HL-60 (cell line): Measurements from ENCODE around the gene MED15.

Experiments
- DNase-seq, 2 experiments: peaks; one replicate each; pipeline ENCODE4 v3.0.0-alpha.2; 2010 to 2020; ENCODE audit warnings: low read depth in 1 of 2, low spot score in 1 of 2
- H3K27ac ChIP-seq: fragments of 250-450 bp; sonication (Bioruptor Pico); replicated peaks from 2 replicates; pipeline ENCODE4 v1.5.1; 2020; ENCODE audit warnings: mild to moderate bottlenecking, moderate library complexity
- H3K27me3 ChIP-seq: fragments of 250-450 bp; sonication (Bioruptor Pico); 2 replicates; pipeline ENCODE4 v1.5.1; 2021; ENCODE audit warnings: mild to moderate bottlenecking, moderate library complexity; ENCODE audit not compliant: insufficient read depth, poor library complexity, severe bottlenecking
- H3K4me3 ChIP-seq: replicated peaks from 2 replicates; pipeline ENCODE4 v1.5.1; 2011; ENCODE audit warnings: mild to moderate bottlenecking, control low read depth, low read length; ENCODE audit not compliant: insufficient read depth
- GABPA ChIP-seq: IDR thresholded peaks from 2 replicates; pipeline ENCODE4 v1.6.1; 2012; ENCODE audit warnings: low read depth
- POLR2AphosphoS5 ChIP-seq: IDR thresholded peaks from 2 replicates; pipeline ENCODE4 v1.6.1; 2012; ENCODE audit warnings: low read depth
- SPI1 ChIP-seq: IDR thresholded peaks from 2 replicates; pipeline ENCODE4 v1.6.1; 2012; ENCODE audit warnings: low read depth, mild to moderate bottlenecking, borderline replicate concordance
- TF ChIP-seq, protein P1 (sequence below): IDR thresholded peaks from one replicate; pipeline ENCODE4 v1.5.1; 2011; ENCODE audit warnings: low read length, control low read depth, inconsistent platforms; ENCODE audit not compliant: insufficient read depth
- TF ChIP-seq, protein P2 (sequence below): IDR thresholded peaks from 2 replicates; pipeline ENCODE4 v1.6.1; 2012; ENCODE audit warnings: low read depth; ENCODE audit not compliant: insufficient replicate concordance

MED15 gene

DNA sequence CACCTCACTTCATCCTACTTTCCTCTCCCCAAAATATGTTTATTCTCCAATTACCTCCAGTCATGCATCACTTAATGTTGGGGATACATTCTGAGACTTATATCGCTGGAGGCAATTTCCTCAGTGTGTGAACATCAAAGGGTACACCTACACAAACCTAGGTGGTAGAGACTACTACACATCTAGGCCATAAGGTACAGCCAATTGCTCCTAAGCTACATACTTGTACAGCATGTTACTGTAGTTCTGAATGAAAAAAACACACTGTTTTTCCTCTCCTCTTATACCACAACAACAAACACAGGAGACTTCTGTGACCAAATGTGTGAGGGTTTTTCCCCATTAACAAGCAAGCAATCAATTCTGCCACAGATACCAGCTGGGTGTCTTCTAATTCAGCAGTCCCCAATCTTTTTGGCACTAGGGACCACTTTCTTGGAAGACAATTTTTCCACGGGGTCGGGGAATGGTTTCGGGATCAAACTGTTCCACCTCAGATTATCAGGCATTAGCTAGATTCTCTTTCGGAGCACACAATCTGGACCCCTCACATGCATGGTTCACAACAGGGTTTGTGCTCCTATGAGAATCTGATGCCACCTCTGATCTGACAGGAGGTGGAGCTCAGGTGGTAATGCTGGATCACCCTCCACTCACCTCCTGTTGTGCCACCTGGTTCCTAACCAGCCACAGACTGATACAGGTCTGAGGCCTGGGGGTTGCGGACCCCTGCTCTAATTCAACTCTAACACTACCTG is 17.0 kb upstream of the MED15 start:
- Histone ChIP-seq H3K27ac (no peak overlapping the region), H3K4me3 (no peak overlapping the region), H3K27me3 (no peaks in the 10 kb centered on the region)
- TF ChIP-seq GABPA (no peak), SPI1 (no peak), POLR2AphosphoS5 (no peak)
- TF ChIP-seq, protein P1, sequence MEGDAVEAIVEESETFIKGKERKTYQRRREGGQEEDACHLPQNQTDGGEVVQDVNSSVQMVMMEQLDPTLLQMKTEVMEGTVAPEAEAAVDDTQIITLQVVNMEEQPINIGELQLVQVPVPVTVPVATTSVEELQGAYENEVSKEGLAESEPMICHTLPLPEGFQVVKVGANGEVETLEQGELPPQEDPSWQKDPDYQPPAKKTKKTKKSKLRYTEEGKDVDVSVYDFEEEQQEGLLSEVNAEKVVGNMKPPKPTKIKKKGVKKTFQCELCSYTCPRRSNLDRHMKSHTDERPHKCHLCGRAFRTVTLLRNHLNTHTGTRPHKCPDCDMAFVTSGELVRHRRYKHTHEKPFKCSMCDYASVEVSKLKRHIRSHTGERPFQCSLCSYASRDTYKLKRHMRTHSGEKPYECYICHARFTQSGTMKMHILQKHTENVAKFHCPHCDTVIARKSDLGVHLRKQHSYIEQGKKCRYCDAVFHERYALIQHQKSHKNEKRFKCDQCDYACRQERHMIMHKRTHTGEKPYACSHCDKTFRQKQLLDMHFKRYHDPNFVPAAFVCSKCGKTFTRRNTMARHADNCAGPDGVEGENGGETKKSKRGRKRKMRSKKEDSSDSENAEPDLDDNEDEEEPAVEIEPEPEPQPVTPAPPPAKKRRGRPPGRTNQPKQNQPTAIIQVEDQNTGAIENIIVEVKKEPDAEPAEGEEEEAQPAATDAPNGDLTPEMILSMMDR: no peak
- TF ChIP-seq, protein P2, sequence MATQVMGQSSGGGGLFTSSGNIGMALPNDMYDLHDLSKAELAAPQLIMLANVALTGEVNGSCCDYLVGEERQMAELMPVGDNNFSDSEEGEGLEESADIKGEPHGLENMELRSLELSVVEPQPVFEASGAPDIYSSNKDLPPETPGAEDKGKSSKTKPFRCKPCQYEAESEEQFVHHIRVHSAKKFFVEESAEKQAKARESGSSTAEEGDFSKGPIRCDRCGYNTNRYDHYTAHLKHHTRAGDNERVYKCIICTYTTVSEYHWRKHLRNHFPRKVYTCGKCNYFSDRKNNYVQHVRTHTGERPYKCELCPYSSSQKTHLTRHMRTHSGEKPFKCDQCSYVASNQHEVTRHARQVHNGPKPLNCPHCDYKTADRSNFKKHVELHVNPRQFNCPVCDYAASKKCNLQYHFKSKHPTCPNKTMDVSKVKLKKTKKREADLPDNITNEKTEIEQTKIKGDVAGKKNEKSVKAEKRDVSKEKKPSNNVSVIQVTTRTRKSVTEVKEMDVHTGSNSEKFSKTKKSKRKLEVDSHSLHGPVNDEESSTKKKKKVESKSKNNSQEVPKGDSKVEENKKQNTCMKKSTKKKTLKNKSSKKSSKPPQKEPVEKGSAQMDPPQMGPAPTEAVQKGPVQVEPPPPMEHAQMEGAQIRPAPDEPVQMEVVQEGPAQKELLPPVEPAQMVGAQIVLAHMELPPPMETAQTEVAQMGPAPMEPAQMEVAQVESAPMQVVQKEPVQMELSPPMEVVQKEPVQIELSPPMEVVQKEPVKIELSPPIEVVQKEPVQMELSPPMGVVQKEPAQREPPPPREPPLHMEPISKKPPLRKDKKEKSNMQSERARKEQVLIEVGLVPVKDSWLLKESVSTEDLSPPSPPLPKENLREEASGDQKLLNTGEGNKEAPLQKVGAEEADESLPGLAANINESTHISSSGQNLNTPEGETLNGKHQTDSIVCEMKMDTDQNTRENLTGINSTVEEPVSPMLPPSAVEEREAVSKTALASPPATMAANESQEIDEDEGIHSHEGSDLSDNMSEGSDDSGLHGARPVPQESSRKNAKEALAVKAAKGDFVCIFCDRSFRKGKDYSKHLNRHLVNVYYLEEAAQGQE: no peak
- no peak for DNase-seq

DNA sequence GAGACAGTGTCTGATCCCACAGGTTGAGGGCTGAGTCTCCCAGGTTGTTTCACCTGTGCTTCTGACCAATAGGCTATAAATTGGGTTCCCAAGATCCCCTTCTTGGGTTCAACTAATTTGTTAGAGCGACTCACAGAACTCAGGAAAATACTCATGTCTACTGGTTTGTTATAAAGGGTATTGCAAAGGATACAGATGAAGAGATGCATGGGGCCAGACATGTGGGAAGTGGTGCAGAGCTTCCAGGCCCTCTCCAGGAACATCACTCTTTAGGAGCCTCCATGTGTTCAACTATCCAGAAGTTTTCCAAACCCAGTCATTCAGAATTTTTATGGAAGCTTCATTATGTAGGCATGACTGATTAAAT is 16.5 kb upstream of the MED15 start:
- Histone ChIP-seq H3K27ac (no peak overlapping the region), H3K27me3 (no peaks in the 10 kb centered on the region), H3K4me3 (no peak overlapping the region)
- no peak for DNase-seq
- TF ChIP-seq SPI1 (no peak), POLR2AphosphoS5 (no peak), GABPA (no peak)
- TF ChIP-seq, protein P2: no peak
- TF ChIP-seq, protein P1: no peak

DNA sequence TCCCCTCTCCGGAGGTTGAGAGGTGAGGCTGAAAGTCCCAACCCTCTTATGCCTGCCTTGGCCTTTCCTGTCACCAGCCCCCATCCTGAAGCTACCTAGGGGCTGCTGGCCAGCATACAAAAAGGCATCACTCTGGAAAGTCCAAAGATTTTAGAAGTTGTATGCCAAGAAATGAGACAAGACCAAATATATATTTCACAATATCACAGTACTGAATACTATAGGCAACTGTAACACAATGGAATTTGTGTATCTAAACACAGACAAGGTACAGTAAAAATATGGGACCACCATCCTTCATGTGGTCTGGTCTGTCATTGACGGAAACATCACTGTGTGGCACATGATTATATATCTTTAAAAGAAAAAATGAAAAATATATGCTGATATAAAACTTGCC is 16.1 kb upstream of the MED15 start:
- Histone ChIP-seq H3K4me3 (no peak overlapping the region), H3K27ac (no peak overlapping the region), H3K27me3 (no peaks in the 10 kb centered on the region)
- DNase-seq: no peak
- TF ChIP-seq, protein P2: no peak
